GM19397 (cell line): Measurements from ENCODE around the gene TENT4B.

Experiments
- ATAC-seq: cut with Tn5 transposase; IDR thresholded peaks from one replicate; pipeline ENCODE4 v1.9.1; 2021; ENCODE audit warnings: mild to moderate bottlenecking, moderate library complexity; ENCODE audit not compliant: unreplicated experiment

The TENT4B gene

DNA sequence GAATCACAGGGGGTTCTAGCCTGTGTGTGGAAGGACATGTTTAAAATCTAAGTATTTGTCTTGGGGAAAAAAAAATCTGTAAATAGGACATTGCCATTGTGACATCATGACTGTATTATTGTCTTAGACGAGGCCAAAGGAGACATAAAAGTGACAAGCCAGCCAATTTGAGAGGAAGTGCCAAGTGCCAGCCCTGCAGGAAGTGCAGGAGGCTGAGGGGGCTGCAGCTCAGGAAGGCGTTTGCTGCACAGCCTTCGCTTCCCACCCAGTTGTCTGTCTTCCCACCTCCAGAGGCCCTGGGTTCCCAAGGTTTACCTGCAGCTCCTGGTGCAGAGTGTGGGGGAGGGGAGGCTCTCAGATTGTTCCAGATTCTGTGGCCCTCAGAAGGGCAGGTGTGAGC lies 114.5 kb downstream of the TENT4B start:
- no peak for ATAC-seq

DNA sequence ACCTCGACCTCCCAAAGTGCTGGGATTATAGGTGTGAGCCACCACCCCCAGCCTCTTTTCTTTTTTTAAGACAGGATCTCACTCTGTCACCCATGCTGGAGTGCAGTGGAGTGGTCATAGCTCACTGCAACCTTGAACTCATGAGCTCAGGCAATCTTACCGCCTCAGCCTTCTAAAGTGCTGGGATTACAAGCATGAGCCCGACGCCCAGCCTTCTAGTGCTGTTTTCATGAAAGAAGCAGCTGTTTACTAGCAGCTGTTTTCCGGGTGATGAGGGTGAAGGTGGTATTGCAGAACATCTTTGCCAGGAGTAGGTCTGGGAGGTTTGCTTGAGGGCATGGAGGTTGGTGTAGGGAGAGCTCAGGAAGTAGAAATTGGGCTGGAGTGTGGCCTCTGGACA lies 115.2 kb downstream of the TENT4B start:
- no peak for ATAC-seq

DNA sequence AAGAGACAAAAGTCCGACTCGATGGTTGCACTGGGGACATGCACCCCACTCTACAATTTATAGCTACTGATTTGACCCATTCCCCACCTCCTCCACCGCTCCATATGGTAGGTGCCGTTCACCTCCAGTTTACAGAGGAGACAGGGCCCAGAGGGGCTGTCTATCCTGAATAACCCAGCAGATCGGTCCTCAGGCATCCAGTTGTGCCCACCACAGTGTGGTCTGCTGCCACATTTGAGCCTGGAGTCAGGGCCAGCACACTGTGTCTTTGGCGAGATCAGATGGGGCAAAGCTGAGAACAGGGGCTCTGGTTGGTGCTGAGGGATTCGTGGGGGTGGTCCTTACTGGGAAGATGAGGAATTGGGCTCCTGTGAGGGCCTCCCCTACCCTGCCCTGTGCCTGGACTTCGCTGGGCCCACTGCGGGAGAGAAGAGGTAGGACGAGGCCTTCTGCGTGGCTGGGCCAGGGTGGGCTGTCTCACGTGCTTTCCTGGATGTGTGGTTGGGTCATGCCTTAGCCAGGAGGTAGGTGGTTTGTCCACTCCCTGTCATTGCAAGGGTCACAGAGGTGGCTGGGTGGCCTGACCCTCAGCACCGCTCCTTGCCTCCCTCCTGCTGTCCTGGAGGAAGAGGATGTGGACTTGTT lies 116.1 kb downstream of the TENT4B start:
- ATAC-seq: no peak

DNA sequence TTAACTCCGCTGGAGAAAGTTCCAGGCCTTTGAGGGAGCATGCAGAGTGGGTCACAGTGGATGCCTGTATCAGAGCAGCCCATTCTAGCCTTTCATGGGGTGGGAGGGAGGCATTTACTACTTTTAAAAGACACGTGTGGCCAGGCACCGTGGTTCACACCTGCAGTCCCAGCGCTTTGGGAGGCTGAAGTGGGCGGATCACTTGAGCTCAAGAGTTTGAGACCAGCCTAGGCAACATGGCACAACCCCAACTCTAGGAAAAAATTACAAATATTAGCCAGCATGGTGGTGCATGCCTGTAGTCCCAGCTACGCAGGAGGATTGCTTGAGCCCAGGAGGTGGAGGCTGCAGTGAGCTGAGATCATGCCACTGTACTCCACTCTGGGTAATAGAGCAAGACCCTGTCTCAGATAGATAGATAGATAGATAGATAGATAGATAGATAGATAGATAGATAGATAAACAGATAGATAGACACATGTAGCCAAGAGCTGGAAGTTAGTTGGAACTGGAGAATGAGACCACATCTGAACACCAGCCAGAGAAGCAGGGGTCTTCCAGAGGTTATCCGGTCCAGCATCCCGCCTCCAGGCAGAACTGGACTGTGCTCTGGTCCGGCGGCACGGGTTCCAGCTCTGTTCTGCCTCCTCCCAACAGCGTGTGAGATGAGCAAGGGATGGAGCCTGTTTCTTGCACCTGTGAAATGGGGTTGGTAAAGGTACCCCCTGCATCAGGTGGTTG lies 116.8 kb downstream of the TENT4B start:
- no peak for ATAC-seq

DNA sequence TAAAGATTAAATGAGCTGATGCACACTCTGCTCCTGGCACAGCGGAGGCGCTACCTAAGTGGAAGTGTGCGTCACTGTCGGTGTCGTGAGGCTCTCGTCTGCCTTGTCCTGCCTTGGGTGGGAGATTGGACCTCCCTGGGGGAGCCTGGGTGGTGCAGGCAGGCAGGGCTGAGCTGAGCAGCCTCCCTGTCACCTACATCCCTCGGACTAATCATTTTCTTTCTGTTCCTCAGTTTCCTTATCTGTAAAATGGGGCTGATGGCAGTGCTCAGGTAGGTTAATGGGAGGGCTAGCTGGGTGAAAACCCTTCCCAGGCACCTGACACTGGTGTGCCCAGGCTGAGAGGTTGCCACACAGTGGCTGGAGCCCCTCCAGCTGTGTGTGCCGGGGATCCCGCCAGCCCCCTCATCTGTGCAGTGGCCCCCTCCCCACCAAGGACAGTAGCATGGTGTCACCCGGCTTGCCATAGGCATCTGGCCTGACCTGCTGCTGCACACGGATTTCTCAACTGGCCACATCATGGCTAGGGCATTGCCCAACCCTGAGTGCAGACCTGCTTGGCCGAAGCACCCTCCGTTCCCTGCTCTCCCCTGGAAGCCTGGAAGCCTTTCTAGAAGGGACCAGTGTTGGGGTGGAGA lies 117.5 kb downstream of the TENT4B start:
- no peak for ATAC-seq

DNA sequence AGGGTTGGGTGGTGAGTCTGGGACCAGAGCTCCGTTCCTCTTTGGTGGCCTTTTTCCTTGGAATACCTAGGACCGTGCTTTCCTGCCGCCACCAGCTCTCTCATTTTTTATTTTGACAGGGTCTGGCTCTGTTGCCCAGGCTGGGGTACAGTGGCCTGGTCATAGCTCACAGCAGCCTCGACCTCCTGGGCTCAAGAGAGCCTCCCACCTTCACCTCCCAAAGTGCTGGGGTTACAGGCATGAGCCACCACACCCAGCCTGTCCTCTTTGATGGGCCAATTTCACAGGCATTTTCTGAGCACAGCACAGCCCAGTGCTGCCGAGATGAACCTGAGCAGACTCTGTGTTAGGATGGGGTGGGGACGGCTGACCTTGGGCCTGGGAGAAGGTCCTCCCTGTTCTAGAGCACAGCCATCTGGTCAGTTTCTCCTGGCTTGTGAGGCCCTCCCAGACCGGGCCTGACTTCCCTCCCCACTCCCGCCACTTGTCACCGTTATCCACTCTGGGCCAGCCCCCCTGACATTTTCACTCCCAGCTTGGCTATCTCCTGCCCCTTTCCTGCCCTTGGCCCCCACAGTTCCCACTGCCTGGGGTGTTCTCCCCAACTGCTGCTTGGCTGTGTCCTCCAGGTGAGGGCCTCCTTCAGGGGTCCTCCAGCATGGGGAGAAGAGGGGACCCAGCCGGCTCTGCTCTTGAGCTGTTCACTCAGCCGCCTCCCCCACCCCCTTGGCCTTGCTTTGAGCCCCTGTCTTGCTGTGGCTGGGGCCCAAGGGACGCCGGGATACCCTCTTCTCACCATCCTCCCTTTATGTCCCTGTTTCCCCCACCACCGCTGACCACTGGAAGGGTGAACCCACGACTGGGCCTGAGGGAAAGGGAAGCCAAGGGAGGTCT lies 118.3 kb downstream of the TENT4B start:
- ATAC-seq: no peak

DNA sequence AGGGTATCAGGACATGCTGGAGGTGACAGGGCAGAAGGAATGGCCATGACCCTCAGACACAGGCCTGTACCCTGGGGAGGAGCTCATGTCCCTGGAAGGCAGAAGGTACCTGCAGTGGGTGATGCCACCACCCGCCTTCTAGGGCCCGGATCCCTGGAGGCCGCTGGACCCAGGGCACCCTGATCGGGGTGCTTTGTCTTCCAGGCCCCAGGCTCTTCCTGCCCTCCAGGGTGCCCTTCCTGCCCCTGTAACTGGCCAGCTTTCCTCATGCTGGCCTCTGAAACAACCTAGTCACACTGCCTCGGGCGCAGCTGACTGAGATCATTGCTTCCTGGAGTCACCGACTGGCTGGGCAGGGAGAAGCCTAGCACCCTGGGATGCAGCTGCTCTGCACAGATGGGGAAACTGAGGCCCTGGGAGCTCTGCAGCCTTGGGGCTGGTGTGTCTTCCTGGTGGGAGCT lies 119.0 kb downstream of the TENT4B start:
- no peak for ATAC-seq

DNA sequence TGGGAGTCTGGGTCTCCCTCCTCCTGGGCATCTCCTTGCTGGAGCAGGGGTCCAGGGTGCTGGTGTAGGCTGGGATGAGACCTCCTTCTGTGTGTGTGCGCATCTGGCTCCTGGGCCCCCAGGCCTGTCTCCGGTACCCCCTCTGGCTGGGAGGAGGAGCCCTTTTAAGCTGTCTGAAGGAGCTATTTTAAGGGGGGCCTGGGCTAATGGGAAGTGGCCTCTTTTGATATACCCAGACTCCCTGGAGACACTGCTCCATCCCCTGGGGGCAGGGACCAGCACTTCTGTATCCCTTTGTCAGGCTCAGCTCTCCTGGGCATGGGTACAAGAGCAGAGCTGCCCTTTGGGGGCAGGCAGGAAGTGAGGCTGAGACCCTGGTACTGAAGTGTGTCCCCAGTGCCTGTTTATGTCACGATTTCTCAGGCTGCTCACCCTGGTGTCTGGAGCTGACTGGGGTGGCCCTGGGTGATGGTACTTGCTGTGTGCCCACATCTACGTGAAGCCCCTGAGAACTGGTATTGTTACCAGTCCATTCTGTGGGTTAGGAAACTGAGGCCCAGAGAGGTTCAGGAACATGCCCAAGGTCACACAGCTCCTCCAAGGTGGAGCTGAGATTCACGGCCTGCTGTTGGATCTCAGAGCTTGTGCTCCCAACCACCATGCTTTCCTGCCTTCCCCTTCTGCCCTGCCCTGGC lies 119.7 kb downstream of the TENT4B start:
- no peak for ATAC-seq

DNA sequence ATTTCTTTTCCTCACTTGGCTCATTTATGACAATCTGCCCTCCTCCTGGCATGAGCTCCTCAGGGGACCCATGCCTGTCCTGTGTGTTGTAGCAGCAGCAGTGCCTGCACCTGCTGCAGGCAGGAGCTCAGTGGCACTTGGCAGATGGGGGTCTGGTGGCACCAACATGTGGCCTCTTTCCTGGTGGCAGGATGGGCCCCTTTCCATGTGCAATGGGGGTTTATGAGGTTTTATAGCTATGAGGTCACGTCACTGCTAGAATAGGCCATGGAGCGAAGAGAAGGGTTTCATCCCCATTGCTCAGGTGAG lies 120.2 kb downstream of the TENT4B start:
- ATAC-seq: no peak

DNA sequence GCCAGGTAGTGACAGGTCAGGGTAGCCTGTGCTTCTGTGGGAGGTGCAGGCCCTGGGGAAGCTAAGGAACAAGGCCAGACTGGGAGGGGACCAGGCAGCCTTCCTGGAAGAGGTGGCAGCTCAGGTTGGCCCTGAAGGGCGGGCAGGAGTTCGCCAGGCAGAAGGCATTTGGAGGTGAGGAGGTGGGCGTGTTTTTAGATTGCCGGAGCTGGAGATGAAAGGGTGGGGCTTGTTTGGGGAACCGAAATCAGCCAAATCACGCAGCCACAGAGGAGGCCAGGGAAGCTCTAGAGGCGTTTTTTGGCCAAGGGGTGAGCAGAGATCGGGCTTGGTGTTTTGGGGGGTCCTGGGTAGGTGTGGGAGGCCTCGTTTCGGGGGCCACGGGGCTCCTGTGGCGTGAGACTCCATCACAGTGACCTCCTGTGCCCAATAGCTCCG lies 120.8 kb downstream of the TENT4B start:
- peak; percentile 69 for ATAC-seq

DNA sequence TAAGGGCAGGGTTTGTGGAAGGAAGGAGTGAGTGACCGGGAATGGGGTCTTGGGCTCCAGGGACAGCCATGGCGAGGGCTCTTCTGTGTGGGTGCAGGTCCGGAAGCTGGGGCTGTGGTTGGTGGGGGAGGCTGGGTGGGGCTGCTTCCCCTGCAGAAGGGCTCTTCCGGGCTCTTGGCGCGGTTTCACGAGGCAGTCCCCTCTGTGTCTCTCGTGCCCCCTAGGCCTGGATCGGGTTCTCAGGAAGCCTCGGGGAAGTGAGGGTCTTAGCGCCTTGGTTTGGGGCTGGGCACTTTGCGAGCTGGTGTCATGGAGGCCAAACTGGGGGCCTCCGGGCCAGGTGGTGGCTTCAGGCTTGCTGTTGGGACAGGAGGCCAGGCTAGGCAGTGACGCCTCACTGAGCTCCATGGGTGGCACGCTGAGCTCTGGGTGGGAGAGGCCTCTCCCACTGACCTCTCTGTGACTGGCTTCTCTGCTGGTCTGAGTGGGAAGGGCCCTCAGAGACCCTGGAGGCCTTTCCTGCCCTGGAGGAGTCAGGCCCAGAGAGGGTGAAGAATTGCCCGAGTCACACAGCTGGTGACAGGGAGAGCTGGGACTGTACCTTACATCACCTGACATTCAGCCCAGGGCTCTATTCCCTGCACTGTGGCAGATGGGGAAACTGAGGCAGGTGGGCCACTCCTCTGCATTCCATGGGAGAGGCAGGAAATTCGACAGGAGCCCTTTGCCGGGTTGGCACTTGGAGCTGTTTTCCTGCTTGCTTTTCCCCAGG lies 121.4 kb downstream of the TENT4B start:
- ATAC-seq: peak; percentile 43

DNA sequence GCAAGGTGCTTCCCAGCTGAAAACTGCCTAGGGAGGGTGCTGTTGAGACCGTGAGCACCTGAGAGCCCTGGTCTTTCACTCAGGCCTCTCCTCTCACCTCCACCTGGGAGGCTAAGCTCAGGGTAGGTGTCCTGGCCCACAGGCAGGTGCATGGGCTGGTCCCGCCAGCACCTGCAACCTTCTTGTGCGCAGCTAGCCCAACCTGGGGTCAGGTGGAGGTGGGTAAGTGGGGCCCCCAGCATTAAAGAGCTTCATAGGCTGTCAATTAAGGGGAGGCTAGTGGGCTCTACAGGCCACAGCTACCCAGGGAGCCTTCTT lies 122.0 kb downstream of the TENT4B start:
- no peak for ATAC-seq

DNA sequence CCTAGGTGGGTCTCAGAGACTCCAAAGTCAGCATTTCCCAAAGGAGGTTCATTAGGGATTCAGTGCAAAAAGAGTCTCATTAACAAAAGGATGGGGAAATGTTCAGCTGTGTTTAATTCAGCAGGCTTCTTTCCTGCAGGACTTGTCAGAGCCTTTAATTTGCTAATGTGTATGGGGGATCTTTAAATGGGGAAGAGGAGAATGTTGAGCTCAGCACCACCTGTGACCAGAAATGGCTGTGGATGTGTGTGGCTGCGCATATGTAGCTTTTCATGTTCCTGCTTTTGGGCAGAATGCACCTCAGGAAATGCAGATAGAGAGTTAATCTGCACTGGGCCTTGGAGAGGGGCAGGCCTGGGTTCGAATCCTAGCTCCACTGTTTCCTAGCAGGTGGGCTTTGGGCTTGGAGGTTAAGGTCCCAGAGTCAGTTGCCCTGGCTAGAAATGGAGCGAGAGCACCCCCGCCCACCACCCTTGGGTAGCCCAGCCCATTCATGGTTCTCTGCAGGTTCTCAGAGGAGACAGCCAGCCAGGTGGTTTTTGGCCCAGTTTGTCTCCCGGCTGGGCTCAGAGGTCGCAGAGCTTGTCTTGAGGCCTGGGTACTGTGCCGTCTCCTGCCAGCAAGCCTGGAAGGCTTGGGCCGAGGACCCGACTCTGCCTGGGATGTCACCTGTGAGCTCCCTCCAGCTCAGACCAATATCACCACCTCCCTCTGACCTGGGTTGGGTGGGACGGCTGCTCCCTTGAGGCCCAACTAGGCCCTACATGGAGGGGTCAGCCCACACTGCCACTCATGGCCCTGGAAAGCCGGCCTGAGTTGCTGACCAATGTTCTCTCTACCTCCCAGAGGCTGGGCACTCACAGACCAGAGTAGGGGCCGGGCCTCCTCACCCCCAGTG lies 122.6 kb downstream of the TENT4B start:
- no peak for ATAC-seq

DNA sequence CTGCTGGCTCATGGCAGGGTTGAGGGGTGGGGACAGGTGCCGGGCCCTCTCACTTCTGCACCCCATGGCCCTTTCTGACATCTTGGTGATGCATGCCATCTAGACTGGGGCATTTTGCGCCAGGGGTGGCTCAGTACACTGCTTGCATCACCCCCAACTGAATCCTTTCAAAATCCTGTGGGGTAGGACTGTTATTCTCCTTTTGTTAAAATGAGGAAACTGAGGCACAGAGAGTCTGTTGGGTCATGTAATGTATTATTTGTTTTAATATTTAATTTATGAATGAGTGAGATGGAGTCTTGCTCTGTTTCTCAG lies 123.2 kb downstream of the TENT4B start:
- no peak for ATAC-seq

DNA sequence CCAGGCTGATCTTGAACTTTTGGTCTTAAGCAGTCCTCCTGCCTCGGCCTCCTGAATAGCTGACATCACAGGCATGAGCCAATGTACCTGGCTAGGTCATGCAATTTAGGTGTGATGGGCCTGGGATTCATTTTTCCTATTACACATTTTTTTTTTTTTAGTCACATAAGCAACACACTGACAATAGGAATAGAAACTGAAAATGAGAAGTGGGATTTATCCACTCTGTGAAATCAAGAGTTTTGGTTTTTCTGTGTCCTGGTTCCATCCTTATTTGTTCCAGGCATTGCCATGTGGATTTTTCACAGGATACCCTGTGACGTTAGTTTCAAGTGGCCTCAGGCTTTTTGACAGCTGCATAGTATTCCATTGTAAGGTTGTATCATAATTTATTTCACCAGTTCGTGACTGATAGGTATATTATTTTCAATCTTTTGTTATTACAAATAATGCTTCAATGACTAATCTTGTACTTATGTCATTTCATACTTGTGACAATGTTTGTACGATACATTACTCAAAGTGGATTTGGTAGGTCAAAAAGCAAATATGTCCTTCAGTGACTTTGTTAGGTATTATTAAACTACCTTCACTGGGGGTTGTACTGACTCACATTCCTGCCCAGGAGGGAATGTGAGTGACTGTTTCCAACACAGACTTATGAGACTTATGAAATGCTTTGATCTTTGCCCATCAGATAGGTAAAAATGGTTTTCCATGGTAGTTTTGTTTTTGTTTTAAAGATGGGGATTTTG lies 123.9 kb downstream of the TENT4B start:
- ATAC-seq: no peak

DNA sequence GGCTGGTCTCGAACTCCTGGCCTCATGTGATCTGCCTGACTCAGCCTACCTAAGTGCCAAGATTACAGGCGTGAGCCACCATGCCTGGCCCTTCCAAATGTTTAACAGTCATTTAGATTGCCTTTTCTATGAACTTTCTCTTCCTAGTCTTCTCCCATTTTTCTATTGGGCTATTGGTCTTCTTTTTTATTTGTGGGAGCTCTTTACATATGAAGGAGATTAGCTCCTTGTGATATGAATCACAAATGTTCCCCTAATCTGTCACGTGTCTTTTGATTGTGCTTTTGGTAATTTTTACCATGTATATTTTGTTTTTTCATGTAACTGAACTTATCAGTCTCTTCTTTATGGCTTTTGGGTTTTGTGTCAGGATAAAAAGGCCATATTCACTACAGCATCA lies 125.1 kb downstream of the TENT4B start:
- no peak for ATAC-seq

DNA sequence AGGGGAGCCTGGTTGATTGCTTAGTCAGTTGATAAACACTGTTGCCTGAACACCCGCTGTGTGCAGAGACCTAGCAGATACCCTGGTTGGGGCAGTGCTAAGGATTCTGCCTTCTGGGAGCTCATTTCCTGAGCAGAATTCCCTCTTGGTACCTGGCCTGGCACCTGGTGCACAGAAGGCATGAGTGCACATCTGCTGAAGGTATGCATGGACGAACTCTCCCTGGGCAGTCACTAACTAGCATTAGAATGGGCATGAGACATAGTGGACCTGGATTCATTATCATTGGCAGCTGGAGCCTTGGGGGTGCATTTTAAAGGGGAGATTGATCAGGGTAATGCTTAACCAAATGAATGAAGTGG lies 126.4 kb downstream of the TENT4B start:
- no peak for ATAC-seq

DNA sequence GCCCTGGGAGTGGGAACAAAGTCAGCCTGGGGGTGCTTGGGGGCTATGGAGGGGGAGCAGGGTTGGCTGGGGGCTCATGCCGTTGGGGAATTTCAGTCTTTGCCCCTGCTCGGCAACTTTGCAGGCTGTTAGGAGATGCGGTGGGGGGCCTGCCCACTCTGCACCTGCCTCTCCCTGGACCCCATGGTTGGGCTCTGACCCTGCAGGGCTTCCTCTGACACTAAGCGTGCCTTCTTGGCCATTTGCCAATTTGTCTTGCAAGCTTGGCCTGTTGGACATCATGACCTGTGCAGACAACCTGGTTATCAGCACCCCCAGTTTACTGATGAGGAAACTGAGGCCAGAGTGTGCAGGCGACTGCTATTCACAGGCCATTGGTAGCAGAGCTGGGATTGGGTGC lies 127.8 kb downstream of the TENT4B start:
- ATAC-seq: no peak
